ENCODE results near the gene PCA3.

Gene PCA3

DNA sequence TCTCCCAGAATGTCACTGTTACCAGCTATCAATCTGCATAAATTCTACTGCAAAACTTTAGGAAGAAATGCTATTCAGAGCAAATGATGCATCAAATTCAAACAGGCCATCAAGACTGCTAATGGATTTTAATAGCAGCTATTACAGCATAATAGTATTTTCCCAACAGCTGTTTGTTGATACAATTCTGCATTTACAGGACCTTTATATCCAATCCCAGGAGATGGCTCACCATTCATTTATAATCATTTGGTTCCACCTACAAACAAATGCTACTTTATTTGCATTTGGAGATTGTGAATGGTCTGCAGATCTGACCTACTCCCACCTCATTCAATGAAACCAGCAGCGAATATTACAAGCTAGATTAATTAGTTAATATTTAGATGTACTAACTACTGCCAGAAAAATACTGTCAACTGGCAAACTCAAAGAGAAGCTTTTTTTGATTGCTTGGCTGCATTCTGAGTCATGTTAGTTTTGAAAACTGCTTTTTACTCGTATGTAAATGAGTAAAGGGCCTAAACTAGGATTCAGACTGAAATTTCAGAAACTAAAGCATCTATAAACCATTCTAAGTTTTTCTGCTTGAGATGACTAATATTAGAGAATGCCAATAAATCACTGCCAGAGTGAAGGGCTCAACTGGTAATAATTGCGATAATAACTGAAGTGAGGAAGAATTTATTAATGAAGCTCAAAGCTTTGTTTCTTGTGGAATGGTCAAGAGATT is 7.1 kb upstream of the PCA3 start:
- TF ChIP-seq ZBTB7A (IDR thresholded peaks at IDR 0.05; ENCODE audit: low read depth) (no peak), TCF12 (IDR thresholded peaks at IDR 0.05; ENCODE audit: low read depth) (no peak), TAF1 (IDR thresholded peaks at IDR 0.05; ENCODE audit: low read depth) (no peak), RAD21 (IDR thresholded peaks at IDR 0.05; ENCODE audit: low read depth) (no peak), NFIC (IDR thresholded peaks at IDR 0.05) (no peak), MAX (IDR thresholded peaks at IDR 0.05) (no peak), USF1 (IDR thresholded peaks at IDR 0.05) (no peak), YY1 (IDR thresholded peaks at IDR 0.05; ENCODE audit: low read depth) (no peak), EP300 (IDR thresholded peaks at IDR 0.05; ENCODE audit: borderline replicate concordance) (no peak), EGR1 (IDR thresholded peaks at IDR 0.05) (no peak), CEBPB (IDR thresholded peaks at IDR 0.05) (no peak)
- TF ChIP-seq, protein P1, sequence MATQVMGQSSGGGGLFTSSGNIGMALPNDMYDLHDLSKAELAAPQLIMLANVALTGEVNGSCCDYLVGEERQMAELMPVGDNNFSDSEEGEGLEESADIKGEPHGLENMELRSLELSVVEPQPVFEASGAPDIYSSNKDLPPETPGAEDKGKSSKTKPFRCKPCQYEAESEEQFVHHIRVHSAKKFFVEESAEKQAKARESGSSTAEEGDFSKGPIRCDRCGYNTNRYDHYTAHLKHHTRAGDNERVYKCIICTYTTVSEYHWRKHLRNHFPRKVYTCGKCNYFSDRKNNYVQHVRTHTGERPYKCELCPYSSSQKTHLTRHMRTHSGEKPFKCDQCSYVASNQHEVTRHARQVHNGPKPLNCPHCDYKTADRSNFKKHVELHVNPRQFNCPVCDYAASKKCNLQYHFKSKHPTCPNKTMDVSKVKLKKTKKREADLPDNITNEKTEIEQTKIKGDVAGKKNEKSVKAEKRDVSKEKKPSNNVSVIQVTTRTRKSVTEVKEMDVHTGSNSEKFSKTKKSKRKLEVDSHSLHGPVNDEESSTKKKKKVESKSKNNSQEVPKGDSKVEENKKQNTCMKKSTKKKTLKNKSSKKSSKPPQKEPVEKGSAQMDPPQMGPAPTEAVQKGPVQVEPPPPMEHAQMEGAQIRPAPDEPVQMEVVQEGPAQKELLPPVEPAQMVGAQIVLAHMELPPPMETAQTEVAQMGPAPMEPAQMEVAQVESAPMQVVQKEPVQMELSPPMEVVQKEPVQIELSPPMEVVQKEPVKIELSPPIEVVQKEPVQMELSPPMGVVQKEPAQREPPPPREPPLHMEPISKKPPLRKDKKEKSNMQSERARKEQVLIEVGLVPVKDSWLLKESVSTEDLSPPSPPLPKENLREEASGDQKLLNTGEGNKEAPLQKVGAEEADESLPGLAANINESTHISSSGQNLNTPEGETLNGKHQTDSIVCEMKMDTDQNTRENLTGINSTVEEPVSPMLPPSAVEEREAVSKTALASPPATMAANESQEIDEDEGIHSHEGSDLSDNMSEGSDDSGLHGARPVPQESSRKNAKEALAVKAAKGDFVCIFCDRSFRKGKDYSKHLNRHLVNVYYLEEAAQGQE (IDR thresholded peaks at IDR 0.05; ENCODE audit: low read depth) = no peak

- no peak for TF ChIP-seq CREB1 (IDR thresholded peaks at IDR 0.05; ENCODE audit: low read depth)
- TF ChIP-seq USF1 (IDR thresholded peaks at IDR 0.05) = no peak
- no peak for TF ChIP-seq TAF1 (IDR thresholded peaks at IDR 0.05; ENCODE audit: low read depth)
- TF ChIP-seq YY1 (IDR thresholded peaks at IDR 0.05; ENCODE audit: low read depth) = no peak
- no peak for TF ChIP-seq TCF12 (IDR thresholded peaks at IDR 0.05; ENCODE audit: low read depth)
- TF ChIP-seq RAD21 (IDR thresholded peaks at IDR 0.05; ENCODE audit: low read depth) = no peak
- no peak for TF ChIP-seq ZBTB7A (IDR thresholded peaks at IDR 0.05; ENCODE audit: low read depth)
- no peak for TF ChIP-seq NFIC (IDR thresholded peaks at IDR 0.05)
- no peak for TF ChIP-seq EP300 (IDR thresholded peaks at IDR 0.05; ENCODE audit: borderline replicate concordance)
- TF ChIP-seq TEAD4 (IDR thresholded peaks at IDR 0.05) = no peak
- TF ChIP-seq, protein P1 (IDR thresholded peaks at IDR 0.05; ENCODE audit: low read depth) = no peak
- no peak for TF ChIP-seq CEBPB (IDR thresholded peaks at IDR 0.05)
- TF ChIP-seq MAX (IDR thresholded peaks at IDR 0.05) = no peak
- TF ChIP-seq FOXM1 (IDR thresholded peaks at IDR 0.05; ENCODE audit: borderline replicate concordance, low read depth) = no peak
- no peak for TF ChIP-seq EGR1 (IDR thresholded peaks at IDR 0.05)
Measured at GRCh38 chr9:76758476-76758875, 5.8 kb upstream of the PCA3 start.

GRCh38 chr9:76759732-76760131 is 4.5 kb upstream of the PCA3 start:
- TF ChIP-seq TAF1 (IDR thresholded peaks at IDR 0.05; ENCODE audit: low read depth) (no peak), USF1 (IDR thresholded peaks at IDR 0.05) (no peak)
- TF ChIP-seq, protein P1 (IDR thresholded peaks at IDR 0.05; ENCODE audit: low read depth) = no peak

GRCh38 chr9:76761448-76761847 is 2.8 kb upstream of the PCA3 start:
- TF ChIP-seq ZBTB7A (IDR thresholded peaks at IDR 0.05; ENCODE audit: low read depth) = no peak
